Activated CD8-positive, alpha-beta memory T cell treated with anti-CD3 and anti-CD28 coated beads, Interleukin-2, amount 50 U/mL, for 24 hours (primary cell): ENCODE results near the gene CNEP1R1.

ENCODE experiments used
- DNase-seq: peaks from one replicate; pipeline ENCODE4 v3.0.0-alpha.2; 2020; ENCODE audit errors: extremely low read depth

Gene CNEP1R1

DNA sequence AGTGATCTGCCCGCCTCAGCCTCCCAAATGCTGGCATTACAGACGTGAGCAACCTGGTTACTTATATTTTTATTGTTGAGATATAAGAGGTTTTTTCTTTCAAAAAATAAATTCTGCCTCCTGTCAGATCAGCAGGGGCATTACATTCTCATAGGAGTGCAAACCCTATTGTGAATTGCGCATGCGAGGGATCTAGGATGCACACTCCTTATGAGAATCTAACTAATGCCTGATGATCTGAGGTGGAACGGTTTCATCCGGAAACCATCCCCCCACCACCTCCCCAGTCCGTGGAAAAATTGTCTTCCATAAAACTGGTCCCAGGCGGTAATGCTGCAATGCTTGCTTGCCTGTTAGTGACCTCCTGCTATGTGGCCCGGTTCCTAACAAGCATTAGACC is 7.5 kb upstream of the CNEP1R1 start:
- DNase-seq, result no peak

DNA sequence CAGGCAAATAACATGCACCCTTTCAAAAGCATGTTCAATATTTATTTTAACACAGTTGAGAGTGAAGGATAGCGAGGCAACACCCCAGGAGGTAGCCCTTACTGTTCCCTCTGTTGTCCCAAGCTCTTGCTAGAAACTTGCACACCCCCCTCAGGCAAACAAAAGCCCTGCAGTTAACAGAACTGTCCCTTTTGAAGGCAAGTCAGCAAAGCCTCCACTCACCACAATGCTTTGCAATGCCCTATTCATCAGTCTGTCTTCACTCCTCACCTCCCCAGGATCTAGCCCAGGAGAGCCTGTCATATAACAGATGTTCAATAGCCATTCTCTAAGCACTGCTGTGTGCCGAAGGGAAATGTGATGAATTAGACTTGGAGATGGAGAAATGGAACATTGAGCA is 3.5 kb upstream of the CNEP1R1 start:
- no peak for DNase-seq

GRCh38 chr16:50023641-50024040 is 1.4 kb upstream of the CNEP1R1 start:
- no peak for DNase-seq

GRCh38 chr16:50024207-50024606 is 818 bp upstream of the CNEP1R1 start:
- no peak for DNase-seq

DNA sequence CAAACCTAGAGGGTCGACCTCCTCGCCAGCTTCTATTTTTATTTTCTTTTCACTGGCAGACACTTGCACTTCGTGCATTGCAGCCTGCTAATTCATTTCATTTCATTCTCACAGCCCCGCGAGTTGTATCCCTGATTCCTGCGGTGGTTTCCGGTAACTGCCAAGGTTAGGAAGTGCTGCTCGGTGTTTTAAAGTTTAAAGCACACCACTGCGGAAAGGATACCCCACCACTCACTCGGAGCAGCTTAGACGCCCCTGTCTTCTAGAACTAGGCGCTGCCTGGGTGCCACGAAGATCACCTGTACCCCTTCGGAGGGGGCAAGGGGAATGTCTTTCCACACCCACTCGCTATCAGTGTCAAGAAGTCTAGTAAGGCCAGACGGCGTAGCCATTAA is 509 bp downstream of the CNEP1R1 start:
- no peak for DNase-seq

GRCh38 chr16:50027829-50028228 is 2.8 kb downstream of the CNEP1R1 start:
- DNase-seq, result no peak

DNA sequence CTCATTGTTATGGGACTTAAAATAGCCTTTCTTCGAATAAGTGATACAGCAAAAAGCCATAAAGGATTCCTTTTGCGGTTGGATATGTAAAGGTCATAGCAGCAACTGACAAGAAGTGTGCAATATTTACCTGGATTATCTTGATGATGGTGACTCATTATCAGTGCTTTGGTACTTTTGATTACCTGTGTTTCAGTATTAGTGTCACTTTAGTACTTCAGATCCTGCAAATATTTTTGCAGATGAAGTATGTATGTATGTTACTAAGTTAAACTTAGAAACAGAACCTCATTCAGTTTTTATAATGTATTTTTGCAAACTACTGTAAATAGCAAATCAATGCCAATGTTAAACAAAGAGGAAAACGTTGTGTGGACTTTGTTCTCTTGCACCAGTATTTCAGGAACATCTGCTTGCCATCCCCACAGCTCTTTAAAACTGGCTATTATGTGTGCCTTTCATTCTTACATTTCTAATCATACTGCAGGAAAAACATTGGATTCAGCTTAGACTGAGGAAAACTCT is 10.5 kb downstream of the CNEP1R1 start:
- DNase-seq, result no peak

GRCh38 chr16:50036426-50036825 is 11.4 kb downstream of the CNEP1R1 start:
- no peak for DNase-seq

GRCh38 chr16:50037662-50038220 is 12.7 kb downstream of the CNEP1R1 start:
- no peak for DNase-seq

DNA sequence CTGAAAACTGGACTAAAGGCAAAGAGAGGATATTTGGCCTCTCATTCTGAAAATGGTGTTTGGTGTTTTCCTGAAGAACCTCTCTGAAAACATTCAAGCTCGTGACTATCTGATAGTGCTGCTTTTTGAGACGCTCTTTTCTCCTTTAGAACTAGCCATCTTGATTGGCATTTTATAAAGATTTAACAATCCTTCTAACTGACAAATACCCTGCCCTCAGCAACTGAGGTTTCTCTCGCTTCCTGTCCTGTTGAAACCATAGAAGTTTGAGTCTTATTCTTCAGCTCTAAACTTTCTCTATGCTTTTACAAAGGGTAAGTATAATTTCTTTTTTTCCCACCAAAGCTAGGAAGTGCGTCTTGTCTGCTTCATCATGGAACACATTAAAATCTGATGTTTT is 13.3 kb downstream of the CNEP1R1 start:
- DNase-seq, result no peak

- DNase-seq, result no peak
Measured at GRCh38 chr16:50038756-50039529, 13.9 kb downstream of the CNEP1R1 start.

DNA sequence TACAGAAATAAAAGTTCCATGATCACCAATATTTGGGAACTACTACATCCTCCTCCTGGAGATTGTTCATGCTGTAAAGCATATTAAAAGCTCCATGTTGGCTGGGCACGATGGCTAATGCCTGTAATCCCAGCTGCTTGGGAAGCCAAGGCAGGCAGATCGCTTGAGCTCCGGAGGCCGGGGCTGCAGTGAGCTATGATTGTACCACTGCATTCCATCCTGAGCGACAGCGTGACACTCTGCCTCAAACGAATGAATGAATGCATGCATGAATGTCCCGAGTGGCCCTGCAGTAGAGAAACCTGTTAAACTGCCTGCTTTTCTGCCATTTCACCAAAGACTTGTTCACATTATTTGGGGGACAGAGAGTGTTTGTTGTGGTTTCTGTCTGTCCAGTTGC is 15.0 kb downstream of the CNEP1R1 start:
- no peak for DNase-seq

- no peak for DNase-seq
Measured at GRCh38 chr16:50040710-50041109, 15.7 kb downstream of the CNEP1R1 start.

- DNase-seq, result no peak
Measured at GRCh38 chr16:50043358-50043757, 18.3 kb downstream of the CNEP1R1 start.

DNA sequence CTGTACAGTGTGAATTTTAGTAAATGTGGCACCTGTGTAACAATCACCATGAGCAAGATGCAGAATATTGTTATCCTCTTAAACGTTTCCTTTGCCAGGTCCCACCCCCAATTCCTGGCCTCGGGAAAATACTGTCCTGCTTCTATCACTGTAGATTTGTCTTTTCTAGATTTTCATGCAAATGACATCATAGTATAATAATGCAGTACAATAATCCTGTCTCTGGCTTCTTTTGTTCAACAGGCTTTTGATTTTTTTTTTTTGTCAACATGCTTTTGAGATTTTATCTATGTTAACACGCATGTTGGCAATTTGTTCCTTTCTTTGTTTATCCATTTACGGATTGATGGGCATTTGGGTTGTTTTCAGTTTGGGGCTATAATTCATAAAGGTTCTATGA is 20.4 kb downstream of the CNEP1R1 start:
- no peak for DNase-seq

GRCh38 chr16:50046853-50047252 is 21.8 kb downstream of the CNEP1R1 start:
- DNase-seq, result no peak

GRCh38 chr16:50047864-50048263 is 22.8 kb downstream of the CNEP1R1 start:
- DNase-seq, result no peak

GRCh38 chr16:50050802-50051201 is 25.8 kb downstream of the CNEP1R1 start:
- no peak for DNase-seq

DNA sequence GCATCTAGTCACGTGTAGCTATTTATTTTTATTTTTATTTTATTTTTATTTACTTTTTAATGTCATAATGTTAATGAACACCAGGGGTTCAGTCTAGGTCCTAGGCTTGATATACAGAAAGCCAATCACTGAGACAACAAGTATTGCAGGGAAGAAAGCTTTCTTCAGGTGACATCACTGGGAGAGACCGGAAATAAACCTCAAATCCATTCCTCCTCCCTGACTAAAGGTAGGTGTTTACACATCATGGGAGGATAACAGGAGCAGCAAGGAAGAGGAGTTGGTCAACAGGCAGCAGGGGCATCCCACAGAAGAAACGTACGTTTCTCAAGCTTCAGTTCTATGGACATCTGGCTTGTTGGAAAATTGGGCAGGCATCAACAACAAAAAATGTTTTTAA is 31.2 kb downstream of the CNEP1R1 start:
- no peak for DNase-seq

DNA sequence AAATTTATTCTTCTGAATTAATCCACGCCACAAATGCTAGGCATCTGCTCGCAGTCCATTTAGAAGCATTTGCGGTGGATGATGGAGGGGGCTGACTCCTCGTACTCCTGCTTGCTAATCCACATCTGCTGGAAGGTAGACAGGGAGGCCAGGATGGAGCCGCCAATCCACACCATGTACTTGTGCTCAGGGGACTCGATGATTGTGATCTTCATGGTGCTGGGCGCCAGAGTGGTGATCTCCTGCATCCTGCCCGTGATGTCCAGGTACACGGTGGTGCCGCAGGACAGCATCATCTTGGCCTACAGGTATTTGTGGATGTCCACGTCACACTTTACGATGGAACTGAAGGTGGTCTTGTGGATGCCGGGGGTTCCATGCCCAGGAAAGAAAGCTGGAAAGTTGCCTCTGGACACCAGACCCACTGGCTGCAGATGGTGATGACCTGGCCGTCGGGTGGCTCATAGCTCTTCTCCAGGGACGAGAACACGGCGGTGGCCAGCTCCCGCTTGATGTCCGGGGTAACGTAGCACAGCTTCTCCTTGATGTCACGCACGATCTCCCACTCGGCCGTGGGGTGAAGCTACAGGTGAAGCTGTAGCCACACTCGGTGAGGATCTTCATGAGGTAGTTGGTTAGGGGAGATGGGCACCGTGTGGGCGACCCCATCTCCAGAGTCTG is 33.2 kb downstream of the CNEP1R1 start:
- no peak for DNase-seq

- no peak for DNase-seq
Measured at GRCh38 chr16:50059111-50059510, 34.1 kb downstream of the CNEP1R1 start.

GRCh38 chr16:50059669-50060068 is 34.6 kb downstream of the CNEP1R1 start:
- no peak for DNase-seq

DNA sequence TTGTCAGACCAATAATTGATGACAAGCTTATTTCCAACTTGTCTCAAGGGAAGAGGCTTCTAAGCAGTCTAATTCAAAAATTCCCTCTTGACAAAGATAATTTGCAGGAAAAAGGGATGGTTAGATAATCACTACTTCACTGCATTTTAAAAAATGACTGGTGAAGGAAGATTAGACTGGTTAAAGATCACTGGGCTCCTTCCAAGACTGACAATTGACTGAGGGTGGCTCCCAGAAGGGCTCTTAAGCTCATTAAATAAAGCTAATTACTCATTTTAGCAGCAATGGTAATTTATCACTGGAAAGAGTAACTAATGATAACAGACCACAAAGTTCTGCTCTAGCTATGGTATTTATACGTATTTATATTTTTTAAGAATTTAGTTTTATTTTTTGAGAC is 36.3 kb downstream of the CNEP1R1 start:
- no peak for DNase-seq
